Hepatocyte (in vitro differentiated cells): ENCODE data around the gene DYNLL2. TPM values are rescaled to one million over a fixed set of nuclear protein-coding genes. Genes with fewer than 3 reads are reported as not detected.

ENCODE experiments used
- DNase-seq: peaks from one replicate; pipeline ENCODE4 v3.0.0-alpha.2; 2016; ENCODE audit warnings: low spot score
- H2AFZ ChIP-seq: fragments of 200-600 bp; sonication (generic); 2 replicates; pipeline ENCODE4 v1.6.0; 2016; ENCODE audit warnings: antibody characterized with exemption, mild to moderate bottlenecking
- H3K27ac ChIP-seq: fragments of 200-600 bp; sonication (generic); 2 replicates; pipeline ENCODE4 v1.5.1; 2016; ENCODE audit warnings: mild to moderate bottlenecking
- H3K27me3 ChIP-seq: fragments of 200-600 bp; sonication (generic); 2 replicates; pipeline ENCODE4 v1.6.1; 2016
- H3K36me3 ChIP-seq: fragments of 200-600 bp; sonication (generic); replicated peaks from 2 replicates; pipeline ENCODE4 v1.5.1; 2016; ENCODE audit warnings: low read depth; ENCODE audit not compliant: insufficient read depth
- H3K4me1 ChIP-seq: fragments of 200-600 bp; sonication (generic); 2 replicates; pipeline ENCODE4 v1.5.1; 2016; ENCODE audit warnings: mild to moderate bottlenecking, moderate library complexity; ENCODE audit not compliant: insufficient read depth
- H3K4me2 ChIP-seq: fragments of 200-600 bp; sonication (generic); 2 replicates; pipeline ENCODE4 v1.6.0; 2016
- H3K4me3 ChIP-seq: fragments of 200-600 bp; sonication (generic); 2 replicates; pipeline ENCODE4 v1.5.1; 2016; ENCODE audit warnings: mild to moderate bottlenecking
- H3K79me2 ChIP-seq: fragments of 200-600 bp; sonication (generic); 2 replicates; pipeline ENCODE4 v1.6.0; 2017; ENCODE audit warnings: mild to moderate bottlenecking
- H3K9me2 ChIP-seq: fragments of 200-600 bp; sonication (generic); replicated peaks from 2 replicates; pipeline ENCODE4 v1.6.0; 2017; ENCODE audit warnings: mild to moderate bottlenecking; ENCODE audit not compliant: insufficient read depth
- H3K9me3 ChIP-seq: fragments of 200-600 bp; sonication (generic); 2 replicates; pipeline ENCODE4 v1.5.1; 2016; ENCODE audit warnings: low read depth, mild to moderate bottlenecking
- H4K20me1 ChIP-seq: fragments of 200-600 bp; sonication (generic); 2 replicates; pipeline ENCODE4 v1.6.0; 2016; ENCODE audit warnings: mild to moderate bottlenecking; ENCODE audit not compliant: insufficient read depth, poor library complexity, severe bottlenecking
- EZH2 ChIP-seq: fragments of 200-600 bp; sonication (generic); IDR thresholded peaks from 2 replicates; pipeline ENCODE4 v1.6.1; 2016; ENCODE audit warnings: antibody characterized with exemption, mild to moderate bottlenecking, borderline replicate concordance
- EZH2phosphoT487 ChIP-seq: fragments of 200-600 bp; sonication (generic); IDR thresholded peaks from one replicate; pipeline ENCODE4 v1.6.1; 2018; ENCODE audit warnings: antibody characterized with exemption, mild to moderate bottlenecking, low read depth, moderate library complexity; ENCODE audit not compliant: unreplicated experiment, severe bottlenecking
- WGBS: methylation state at CpG from one replicate; pipeline ENCODE4 v1.1.6; 2016; ENCODE audit warnings: low lambda C conversion rate; ENCODE audit errors: missing lambda C conversion rate; 5-methylcytosine and 5-hydroxymethylcytosine counted together
- polyA plus RNA-seq: library from polyadenylated mRNA; unstranded; fragments of >200 nt; fragmentation: Nextera tagmentation; extraction: Ambion mirVana; gene quantifications from 2 replicates; pipeline ENCODE4 v1.2.1, GENCODE V29; 2016
- total RNA-seq: library from RNA; depleted of rRNA; stranded (reverse); fragments of >200 nt; gene quantifications from 2 replicates; pipeline ENCODE4 v1.2.3, GENCODE V29; 2014
- TF ChIP-seq, protein P1 (sequence below): fragments of 200-600 bp; sonication (generic); IDR thresholded peaks from 2 replicates; pipeline ENCODE4 v1.5.1; 2016; ENCODE audit warnings: antibody characterized with exemption, mild to moderate bottlenecking; ENCODE audit not compliant: poor library complexity

DYNLL2 gene
- total and polyA plus RNA-seq, 2 experiments from 2014 or later: 2.7 to 23.2 TPM

DNA sequence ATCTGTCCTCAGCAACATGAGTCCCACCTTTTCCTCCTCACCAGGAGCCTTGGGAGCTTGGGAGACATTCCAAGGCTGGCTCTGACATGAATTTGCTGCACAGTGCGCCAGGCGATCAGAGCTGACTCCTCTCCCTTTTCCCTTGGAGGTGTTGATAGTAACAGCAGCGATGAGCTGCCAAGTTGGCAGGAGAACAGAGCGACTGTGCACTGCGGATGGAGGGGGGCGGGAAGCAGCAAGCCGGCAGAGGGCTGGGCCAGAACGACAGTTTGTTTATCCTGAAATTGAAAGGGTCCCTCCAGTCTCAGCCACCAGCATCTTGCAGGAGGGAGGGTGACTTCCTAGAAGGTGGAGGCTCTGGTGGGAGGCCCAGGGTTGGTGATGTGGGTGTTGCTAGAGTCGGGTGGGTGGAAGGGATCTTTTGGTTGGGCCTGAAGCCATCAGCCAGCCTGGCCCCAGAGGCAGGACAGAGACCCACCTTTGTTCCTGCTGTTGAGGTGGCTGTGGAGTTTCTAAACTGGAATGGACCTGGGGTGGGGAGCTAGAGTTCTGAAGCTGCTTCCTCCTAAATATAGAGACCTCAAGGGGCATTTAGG lies 22.5 kb upstream of the DYNLL2 start:
- Histone ChIP-seq H3K36me3 (no peaks in the 10 kb centered on the region), H3K4me3 (no peak overlapping the region), H3K4me2 (peak overlapping the region; percentile 3), H3K79me2 (no peaks in the 10 kb centered on the region), H3K27ac (no peak overlapping the region), H3K9me2 (no peaks in the 10 kb centered on the region), H4K20me1 (no peaks in the 10 kb centered on the region), H3K4me1 (peaks cover 3% of the 10 kb centered on the region), H2AFZ (no peak overlapping the region), H3K9me3 (no peaks in the 10 kb centered on the region), H3K27me3 (no peaks in the 10 kb centered on the region)
- TF ChIP-seq, protein P1, sequence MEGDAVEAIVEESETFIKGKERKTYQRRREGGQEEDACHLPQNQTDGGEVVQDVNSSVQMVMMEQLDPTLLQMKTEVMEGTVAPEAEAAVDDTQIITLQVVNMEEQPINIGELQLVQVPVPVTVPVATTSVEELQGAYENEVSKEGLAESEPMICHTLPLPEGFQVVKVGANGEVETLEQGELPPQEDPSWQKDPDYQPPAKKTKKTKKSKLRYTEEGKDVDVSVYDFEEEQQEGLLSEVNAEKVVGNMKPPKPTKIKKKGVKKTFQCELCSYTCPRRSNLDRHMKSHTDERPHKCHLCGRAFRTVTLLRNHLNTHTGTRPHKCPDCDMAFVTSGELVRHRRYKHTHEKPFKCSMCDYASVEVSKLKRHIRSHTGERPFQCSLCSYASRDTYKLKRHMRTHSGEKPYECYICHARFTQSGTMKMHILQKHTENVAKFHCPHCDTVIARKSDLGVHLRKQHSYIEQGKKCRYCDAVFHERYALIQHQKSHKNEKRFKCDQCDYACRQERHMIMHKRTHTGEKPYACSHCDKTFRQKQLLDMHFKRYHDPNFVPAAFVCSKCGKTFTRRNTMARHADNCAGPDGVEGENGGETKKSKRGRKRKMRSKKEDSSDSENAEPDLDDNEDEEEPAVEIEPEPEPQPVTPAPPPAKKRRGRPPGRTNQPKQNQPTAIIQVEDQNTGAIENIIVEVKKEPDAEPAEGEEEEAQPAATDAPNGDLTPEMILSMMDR: no peak
- TF ChIP-seq EZH2 (no peak), EZH2phosphoT487 (no peak)
- WGBS: 26% methylated on average over 9 of the region's 9 CpGs
- peak; percentile 22 for DNase-seq

- H3K27ac ChIP-seq: no peak overlapping the region
- H3K4me3 ChIP-seq: no peak overlapping the region
- H3K9me3 ChIP-seq: no peaks in the 10 kb centered on the region
- H2AFZ ChIP-seq: no peak overlapping the region
- H3K9me2 ChIP-seq: no peaks in the 10 kb centered on the region
- H3K79me2 ChIP-seq: no peaks in the 10 kb centered on the region
- H3K4me2 ChIP-seq: no peak overlapping the region
- peaks cover 3% of the 10 kb centered on the region for H3K4me1 ChIP-seq
- 74% methylated on average over 5 of the region's 5 CpGs for WGBS
- no peak for DNase-seq
- H4K20me1 ChIP-seq: no peaks in the 10 kb centered on the region
- H3K27me3 ChIP-seq: no peaks in the 10 kb centered on the region
- no peaks in the 10 kb centered on the region for H3K36me3 ChIP-seq
- no peak for TF ChIP-seq EZH2phosphoT487
- TF ChIP-seq, protein P1: no peak
- TF ChIP-seq EZH2: no peak
These were observed 21.5 kb upstream of the DYNLL2 start for GRCh38 chr17:58061672-58062071.

GRCh38 chr17:58065238-58065637 lies 18.0 kb upstream of the DYNLL2 start:
- no peaks in the 10 kb centered on the region for H3K9me3 ChIP-seq
- no peaks in the 10 kb centered on the region for H4K20me1 ChIP-seq
- no peaks in the 10 kb centered on the region for H3K27me3 ChIP-seq
- H3K4me1 ChIP-seq: peaks cover 3% of the 10 kb centered on the region
- H3K4me2 ChIP-seq: no peak overlapping the region
- WGBS: 93% methylated on average over 1 of the region's 1 CpG
- no peaks in the 10 kb centered on the region for H3K36me3 ChIP-seq
- no peaks in the 10 kb centered on the region for H3K9me2 ChIP-seq
- TF ChIP-seq EZH2phosphoT487 (no peak), EZH2 (no peak)
- TF ChIP-seq, protein P1: no peak
- H2AFZ ChIP-seq: no peak overlapping the region
- no peaks in the 10 kb centered on the region for H3K79me2 ChIP-seq
- DNase-seq: no peak
- no peak overlapping the region for H3K27ac ChIP-seq
- no peak overlapping the region for H3K4me3 ChIP-seq

DNA sequence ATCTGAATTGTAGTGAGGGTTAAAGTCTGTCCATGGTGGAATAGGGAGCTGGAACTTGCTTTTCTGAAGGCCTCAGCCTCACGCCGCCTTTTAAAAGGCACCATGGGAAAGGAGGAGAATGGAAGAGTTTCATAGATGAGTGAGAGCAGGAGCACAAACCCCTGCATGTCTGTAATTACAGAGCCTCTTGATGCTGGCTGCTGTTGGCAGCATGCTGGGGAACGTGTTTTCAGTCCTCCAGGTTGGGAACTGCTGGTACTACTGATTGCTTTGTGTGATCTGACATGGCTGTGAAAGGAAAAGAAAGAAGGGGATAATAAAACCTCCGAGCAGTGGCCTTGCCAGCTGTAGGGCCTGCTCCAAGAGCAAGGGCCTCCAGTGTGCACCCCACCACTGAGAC lies 16.8 kb upstream of the DYNLL2 start:
- Histone ChIP-seq H2AFZ (no peak overlapping the region), H3K4me3 (no peak overlapping the region), H3K36me3 (no peaks in the 10 kb centered on the region), H3K9me3 (no peaks in the 10 kb centered on the region), H3K4me1 (no peaks in the 10 kb centered on the region), H3K79me2 (no peaks in the 10 kb centered on the region), H3K27ac (no peak overlapping the region), H3K27me3 (peaks cover 9% of the 10 kb centered on the region), H3K9me2 (no peaks in the 10 kb centered on the region), H4K20me1 (no peaks in the 10 kb centered on the region), H3K4me2 (no peak overlapping the region)
- TF ChIP-seq EZH2phosphoT487 (no peak), EZH2 (no peak)
- TF ChIP-seq, protein P1: no peak
- no peak for DNase-seq
- WGBS: 63% methylated on average over 4 of the region's 4 CpGs
